B cell (primary cell): ENCODE data around the gene LYPD5.

Experiments
- CTCF ChIP-seq: fragments of 200-600 bp; IDR thresholded peaks from one replicate; pipeline ENCODE4 v1.8.0; 2022; ENCODE audit warnings: antibody characterized with exemption, mild to moderate bottlenecking
- EZH2 ChIP-seq: IDR thresholded peaks from 2 replicates; pipeline ENCODE4 v1.6.1; 2012; ENCODE audit warnings: borderline replicate concordance, low read depth, mild to moderate bottlenecking, moderate library complexity, low read length; ENCODE audit not compliant: insufficient read depth, poor library complexity, severe bottlenecking

- TF ChIP-seq CTCF (no peak), EZH2 (no peak)
Observed at GRCh38 chr19:43847884-43848283, 45.6 kb upstream of the LYPD5 start.
